Renal pelvis (tissue), 4 donors: Measurements from ENCODE around the gene TKFC. TPM values are rescaled to one million over a fixed set of nuclear protein-coding genes. Genes with fewer than 3 reads are reported as not detected.
A peak's percentile ranks its signal among the peaks of the same experiment; 100 is the strongest.
"Not testable (repeated sequence)": the region's sequence is repeated elsewhere in the genome, so short reads cannot be mapped to it uniquely, and the experiment has no call there.

Source experiments
- DNase-seq: peaks from one replicate; pipeline ENCODE4 v3.0.0-alpha.2; 2013
- polyA plus RNA-seq, 3 donors: library from polyadenylated mRNA; unstranded; fragments of 120-200 nt; gene quantifications; one replicate each; pipeline ENCODE4 v1.2.1, GENCODE V29; 2013; ENCODE audit not compliant: insufficient read length in 3 of 3

TKFC gene
- polyA plus RNA-seq, 3 donors, result 63.4 to 78.1 (median 65.2) TPM

- peak; percentile 19 for DNase-seq
Observed at GRCh38 chr11:61362542-61362875, 29.5 kb downstream of the TKFC start.

- no peak for DNase-seq
Observed at GRCh38 chr11:61364012-61364675, 31.1 kb downstream of the TKFC start.

GRCh38 chr11:61367406-61367805, 34.4 kb downstream of the TKFC start:
- no peak for DNase-seq

- DNase-seq, result no peak
Observed at GRCh38 chr11:61368646-61369045, 35.6 kb downstream of the TKFC start.

- DNase-seq, result no peak
Observed at GRCh38 chr11:61369372-61370348, 36.6 kb downstream of the TKFC start.

GRCh38 chr11:61370349-61371005, 37.4 kb downstream of the TKFC start:
- DNase-seq, result no peak

- no peak for DNase-seq
Observed at GRCh38 chr11:61372659-61373420, 39.8 kb downstream of the TKFC start.

GRCh38 chr11:61375761-61376108, 42.7 kb downstream of the TKFC start:
- no peak for DNase-seq

GRCh38 chr11:61377461-61378160, 44.6 kb downstream of the TKFC start:
- no peak for DNase-seq

- no peak for DNase-seq
Observed at GRCh38 chr11:61378713-61379313, 45.8 kb downstream of the TKFC start.

GRCh38 chr11:61380884-61381283, 47.9 kb downstream of the TKFC start:
- no peak for DNase-seq

- DNase-seq, result not testable (repeated sequence)
Observed at GRCh38 chr11:61383859-61384258, 50.8 kb downstream of the TKFC start.

- no peak for DNase-seq
Observed at GRCh38 chr11:61384271-61385242, 51.5 kb downstream of the TKFC start.

- no peak for DNase-seq
Observed at GRCh38 chr11:61390161-61390560, 57.1 kb downstream of the TKFC start.

- DNase-seq, result peak; percentile 23
Observed at GRCh38 chr11:61392981-61393595, 60.1 kb downstream of the TKFC start.
